NCI-H1694 (cell line): ENCODE data around the gene PPP2R5B.

Source experiments
- DNase-seq: peaks from one replicate; lab custom pipeline; 2025; lab: John Stamatoyannopoulos, UW

Gene PPP2R5B

DNA sequence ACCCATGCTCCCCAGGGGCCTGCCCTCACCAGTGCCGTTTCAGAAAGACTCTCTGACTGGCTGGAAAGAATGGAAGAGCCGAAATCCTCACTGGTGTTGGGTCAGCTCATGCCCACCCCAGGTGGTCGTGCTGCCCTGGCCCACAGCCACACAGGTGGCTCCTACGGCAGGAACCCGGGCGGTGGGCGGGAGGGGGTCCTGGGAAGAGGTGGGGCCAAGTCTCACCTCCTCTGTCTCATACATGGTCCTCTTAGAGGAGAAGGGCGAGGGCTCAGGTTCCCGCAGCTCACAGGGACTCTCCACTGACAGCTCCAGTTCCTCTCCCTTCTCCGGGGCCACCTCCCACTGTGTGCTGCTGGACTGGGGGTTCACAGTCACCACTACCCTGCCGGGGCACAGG, 15.7 kb upstream of the PPP2R5B start:
- DNase-seq, result no peak

- DNase-seq, result no peak
These were observed 14.7 kb upstream of the PPP2R5B start for GRCh38 chr11:64909653-64910343.

DNA sequence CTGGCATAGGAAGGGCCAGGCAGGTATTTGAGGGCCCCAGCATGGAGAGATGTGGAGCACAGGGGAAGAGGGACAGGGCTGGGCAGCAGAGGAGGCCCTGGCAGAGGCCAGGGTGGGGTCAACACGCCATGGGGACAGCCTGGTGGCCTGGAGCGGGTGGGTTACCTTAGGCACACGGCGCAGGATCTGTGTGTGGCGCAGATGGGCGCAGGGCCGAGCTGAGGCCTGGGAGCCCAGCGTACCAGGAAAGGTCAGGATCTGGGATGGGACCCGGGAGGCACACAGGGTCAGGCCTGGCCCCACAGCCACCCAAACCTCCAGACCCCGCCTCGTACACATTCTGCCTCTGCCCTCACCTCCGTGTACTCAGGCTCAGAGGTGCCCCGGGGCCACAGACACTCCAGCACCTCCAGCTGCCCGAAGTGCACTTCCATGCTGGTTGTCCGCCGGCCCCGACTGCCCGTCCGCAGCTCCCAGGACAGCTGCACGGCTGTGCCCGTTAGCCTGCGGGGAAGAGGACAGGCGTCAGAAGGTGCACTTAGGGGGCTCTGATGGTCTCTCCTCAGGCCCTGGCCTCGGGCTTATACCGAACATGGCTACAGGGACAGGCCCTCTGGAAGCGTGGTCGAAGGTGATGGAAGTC, 13.9 kb upstream of the PPP2R5B start:
- DNase-seq, result no peak

DNA sequence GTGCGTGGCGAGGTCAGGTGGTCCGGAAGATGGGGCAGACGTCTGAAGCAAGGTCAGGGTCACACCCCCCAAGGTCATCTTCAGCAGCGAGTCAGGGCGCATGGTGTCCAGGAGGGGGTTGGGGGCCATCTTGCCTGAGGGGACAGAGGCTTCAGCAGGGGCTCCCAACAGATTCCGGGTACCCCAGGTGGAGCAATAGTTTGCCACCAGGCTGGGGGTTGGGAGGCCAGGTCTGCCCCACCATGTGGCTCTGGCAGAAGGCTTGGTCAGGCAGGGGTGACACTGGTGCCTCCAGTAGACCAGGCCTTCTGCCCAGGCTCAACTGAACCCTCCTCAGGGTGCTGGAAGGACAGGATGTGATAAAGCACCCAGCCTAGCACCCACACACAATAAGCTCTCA, 13.3 kb upstream of the PPP2R5B start:
- DNase-seq, result no peak

DNA sequence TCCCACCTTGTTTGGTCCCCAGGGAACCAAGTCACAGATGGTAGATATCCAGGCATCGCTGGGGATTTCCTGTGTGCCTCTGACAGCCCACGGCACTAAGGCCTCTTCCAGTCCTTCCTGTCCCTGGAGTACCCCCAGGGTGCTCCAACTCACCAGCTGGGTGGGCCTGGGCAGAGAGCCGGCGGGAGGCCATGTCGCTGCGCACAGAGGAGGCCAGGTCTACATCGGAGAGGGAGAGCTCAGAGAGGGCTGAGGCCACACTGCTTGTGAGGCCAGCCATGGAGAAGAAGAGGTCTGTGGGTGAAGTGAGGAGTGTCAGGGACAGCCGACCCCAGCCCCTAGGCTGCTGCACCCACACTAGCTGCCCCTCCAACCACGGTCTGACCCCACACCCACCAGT, 12.8 kb upstream of the PPP2R5B start:
- no peak for DNase-seq

DNA sequence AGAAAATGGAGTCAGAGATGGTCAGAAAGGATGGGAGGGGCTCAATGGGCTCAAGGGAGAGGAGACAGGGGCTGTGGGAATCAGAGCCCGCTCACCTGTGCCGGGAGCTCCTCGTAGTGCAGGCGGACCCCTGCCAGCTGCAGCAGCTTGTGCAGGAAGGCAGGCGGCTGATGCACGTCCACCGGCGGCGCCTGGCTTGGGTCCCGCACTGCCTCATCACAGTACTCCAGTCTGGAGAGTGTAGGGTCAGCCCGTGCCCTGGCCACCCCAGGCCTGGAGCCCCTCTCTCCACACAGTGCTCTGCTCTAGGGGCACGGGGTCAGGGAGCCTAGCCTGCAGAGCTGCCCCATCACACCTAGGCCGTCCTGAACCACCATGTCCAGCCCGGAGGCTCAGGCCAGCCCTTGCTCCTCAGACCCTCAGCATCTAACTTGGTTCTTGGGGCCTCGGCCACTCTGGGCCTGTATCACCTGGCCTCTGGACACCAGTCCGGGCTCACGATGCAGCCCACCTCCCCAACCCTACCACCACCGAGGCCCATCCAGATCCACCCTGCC, 11.2 kb upstream of the PPP2R5B start:
- no peak for DNase-seq

DNA sequence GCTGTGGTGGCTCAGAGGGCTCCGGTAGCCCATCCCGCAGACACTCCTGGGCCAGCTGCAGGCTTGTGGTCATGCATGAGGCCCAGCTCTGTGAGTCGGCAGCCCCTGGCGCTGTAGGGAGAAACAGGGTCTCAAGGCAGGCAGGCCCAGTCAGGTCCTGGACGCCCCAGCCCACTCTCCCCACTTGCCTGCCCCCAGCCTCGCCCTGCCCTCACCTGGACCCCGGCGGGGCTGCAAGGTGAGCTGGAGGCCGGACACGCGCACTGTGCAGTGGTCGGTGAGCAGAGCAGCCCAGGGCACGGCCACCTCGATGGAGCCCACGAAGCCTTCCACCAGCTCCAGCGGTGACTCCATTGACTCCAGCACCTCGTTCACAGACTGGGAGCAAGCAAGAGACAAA, 10.4 kb upstream of the PPP2R5B start:
- DNase-seq, result no peak

GRCh38 chr11:64915376-64915887, 9.1 kb upstream of the PPP2R5B start:
- no peak for DNase-seq

GRCh38 chr11:64916040-64916774, 8.3 kb upstream of the PPP2R5B start:
- no peak for DNase-seq

- DNase-seq, result peak; percentile 98
These were observed 7.5 kb upstream of the PPP2R5B start, which contains the start of gene ATG2A for GRCh38 chr11:64916775-64917662. Gene ATG2A, minus strand, starts transcription at chr11:64917209. Its CDS starts 74 bp downstream, at chr11:64917135.

DNA sequence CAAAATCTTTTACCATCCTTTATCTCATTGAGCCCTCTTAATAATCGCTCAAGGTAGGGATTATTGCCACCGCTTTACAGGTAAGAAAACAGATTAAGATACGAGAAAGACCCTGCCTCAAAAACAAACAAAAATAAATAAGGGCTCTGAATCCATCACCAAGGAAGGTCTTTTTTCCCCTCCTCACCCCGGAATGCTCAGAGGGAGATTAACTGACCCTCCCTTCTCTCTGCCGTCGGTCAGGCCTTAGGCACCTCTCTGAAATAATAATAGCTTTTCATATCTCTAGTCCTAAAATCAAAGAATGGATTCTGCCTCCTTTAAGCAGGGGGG, 6.9 kb upstream of the PPP2R5B start:
- no peak for DNase-seq

DNA sequence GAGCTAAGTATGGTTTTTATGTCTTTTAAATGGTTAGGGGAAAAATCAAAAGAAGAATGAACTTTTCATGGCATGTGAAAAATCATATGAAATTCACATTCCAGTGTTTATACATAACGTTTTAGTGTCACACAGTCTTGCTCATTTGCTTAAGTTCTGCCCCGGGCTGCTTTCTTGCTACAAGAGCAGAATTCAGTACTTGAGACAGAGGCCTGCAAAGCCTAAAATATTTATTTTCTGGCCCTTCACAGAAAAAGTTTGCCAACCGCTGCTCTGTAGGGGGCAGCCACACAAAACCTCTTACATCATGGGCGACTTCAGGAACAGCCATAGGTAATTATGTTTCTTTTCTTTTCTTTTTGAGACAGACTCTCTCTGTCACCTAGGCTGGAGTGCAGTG, 6.5 kb upstream of the PPP2R5B start:
- no peak for DNase-seq

GRCh38 chr11:64919627-64920026, 4.9 kb upstream of the PPP2R5B start:
- DNase-seq, result peak; percentile 32

GRCh38 chr11:64920124-64920523, 4.4 kb upstream of the PPP2R5B start:
- DNase-seq, result no peak

GRCh38 chr11:64921384-64921783, 3.1 kb upstream of the PPP2R5B start:
- no peak for DNase-seq

DNA sequence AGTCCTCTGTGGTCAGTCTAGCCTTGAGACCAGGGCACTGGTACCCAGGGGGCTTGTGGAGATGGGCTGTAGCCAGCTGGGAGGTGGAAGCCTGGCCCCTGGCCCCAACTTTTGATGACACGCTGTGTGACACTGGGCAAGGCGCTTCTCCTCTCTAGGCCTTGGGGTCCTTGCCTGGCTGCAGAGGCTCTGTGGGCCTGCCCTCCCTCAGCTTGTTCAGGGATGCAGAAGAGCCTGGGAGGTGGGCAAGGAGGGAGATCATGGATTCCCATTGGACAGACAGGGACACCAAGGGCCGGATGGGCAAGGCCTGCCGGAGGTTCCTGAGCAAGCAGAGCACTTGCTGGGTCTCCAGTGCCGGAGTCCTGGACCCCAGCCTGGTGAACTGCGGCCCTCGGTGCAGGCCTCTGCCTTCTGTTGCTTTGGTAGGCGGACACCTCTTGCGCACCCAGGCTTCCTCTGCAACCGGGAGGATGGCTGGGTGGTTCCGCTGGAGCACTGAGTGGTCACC, 1.3 kb upstream of the PPP2R5B start:
- DNase-seq, result no peak

DNA sequence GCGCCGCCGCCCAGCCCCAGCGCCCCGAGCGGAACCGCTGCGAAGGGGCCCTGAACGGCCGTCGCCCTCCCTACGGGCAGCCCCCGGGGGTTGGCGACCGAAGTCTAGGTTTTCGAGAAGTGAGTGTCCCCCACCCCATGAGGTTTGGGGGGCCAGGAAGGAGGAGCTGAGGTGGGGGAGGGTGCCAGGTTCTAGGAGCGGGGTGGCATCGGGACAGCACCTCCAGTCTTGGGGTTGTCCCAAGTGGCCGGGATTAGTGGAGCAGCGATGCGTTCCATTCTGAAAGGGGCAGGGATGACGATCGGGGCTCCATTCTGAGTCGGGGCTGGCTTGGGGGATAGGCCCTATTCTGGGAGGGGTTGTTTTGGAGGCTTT, 408 bp downstream of the PPP2R5B start:
- DNase-seq, result no peak

DNA sequence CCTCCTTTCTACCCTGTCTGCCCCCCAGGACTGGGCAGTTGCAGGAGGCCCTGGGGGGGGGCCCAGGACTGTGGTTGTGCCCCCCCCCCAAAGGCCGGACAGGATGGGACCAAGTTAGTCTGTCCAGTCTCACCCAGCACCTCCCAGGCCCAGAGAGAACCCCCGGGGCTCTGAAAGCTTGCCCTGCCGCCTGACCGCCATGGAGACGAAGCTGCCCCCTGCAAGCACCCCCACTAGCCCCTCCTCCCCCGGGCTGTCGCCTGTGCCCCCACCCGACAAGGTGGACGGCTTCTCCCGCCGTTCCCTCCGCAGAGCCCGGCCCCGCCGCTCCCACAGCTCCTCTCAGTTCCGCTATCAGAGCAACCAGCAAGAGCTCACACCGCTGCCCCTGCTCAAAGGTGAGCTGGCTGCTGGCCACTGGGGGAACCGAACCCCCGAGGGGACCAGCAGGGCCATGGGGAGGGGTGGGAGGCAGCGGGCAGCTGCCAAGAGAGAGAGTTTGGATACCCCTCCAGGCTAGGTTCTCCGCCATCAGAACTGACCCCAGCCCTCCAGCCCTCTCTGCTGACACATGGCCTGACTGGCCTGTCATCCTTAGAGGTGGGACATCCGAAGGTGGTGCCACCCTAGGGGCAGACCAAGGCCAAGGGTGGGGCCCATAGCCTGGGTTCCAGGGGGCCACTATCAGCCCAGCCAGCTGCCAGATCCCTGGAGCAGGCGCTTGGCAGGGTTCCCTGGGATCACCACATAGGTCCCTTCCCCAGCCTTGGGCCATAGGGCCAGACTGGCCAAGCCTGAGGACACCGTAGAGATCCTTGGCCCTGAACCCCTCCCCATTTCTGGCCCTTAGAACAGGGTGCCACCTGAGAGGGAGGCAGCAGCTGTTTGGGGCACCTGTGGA, 1.3 kb downstream of the PPP2R5B start:
- DNase-seq, result no peak

DNA sequence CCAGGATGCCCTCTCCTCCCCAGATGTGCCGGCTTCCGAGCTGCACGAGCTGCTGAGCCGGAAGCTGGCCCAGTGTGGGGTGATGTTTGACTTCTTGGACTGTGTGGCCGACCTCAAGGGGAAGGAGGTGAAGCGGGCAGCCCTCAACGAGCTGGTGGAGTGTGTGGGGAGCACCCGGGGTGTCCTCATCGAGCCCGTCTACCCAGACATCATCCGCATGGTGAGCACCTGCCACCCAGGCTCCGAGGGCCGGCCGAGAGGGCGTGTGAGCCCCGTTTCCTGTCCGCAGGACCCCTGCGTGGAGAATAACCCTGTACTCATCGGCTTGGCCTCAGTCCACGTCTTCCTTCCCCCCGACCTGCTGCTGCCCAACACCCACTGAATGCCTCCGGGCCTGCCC, 2.2 kb downstream of the PPP2R5B start:
- no peak for DNase-seq

GRCh38 chr11:64928957-64929356, 4.5 kb downstream of the PPP2R5B start:
- no peak for DNase-seq

GRCh38 chr11:64929625-64930024, 5.1 kb downstream of the PPP2R5B start:
- no peak for DNase-seq
